Esophagus squamous epithelium (tissue), 4 donors: ENCODE data around the gene CHST12.

Experiments
- POLR2A ChIP-seq, 4 donors: fragments of 450-650 bp; IDR thresholded peaks; one replicate each; pipeline ENCODE4 v1.6.1; 2017; ENCODE audit warnings: antibody characterized with exemption in 4 of 4, mild to moderate bottlenecking in 4 of 4, moderate library complexity in 3 of 4
- TF ChIP-seq, protein P1 (sequence below), 6 experiments: fragments of 450-650 bp in 4 of 6; fragments of 200-600 bp in 2 of 6; sonication (generic) in 2 of 6; IDR thresholded peaks; one replicate each; pipeline ENCODE4 v1.5.1; 2016 to 2019; ENCODE audit warnings: antibody characterized with exemption in 6 of 6, mild to moderate bottlenecking in 4 of 6, moderate library complexity in 4 of 6

DNA sequence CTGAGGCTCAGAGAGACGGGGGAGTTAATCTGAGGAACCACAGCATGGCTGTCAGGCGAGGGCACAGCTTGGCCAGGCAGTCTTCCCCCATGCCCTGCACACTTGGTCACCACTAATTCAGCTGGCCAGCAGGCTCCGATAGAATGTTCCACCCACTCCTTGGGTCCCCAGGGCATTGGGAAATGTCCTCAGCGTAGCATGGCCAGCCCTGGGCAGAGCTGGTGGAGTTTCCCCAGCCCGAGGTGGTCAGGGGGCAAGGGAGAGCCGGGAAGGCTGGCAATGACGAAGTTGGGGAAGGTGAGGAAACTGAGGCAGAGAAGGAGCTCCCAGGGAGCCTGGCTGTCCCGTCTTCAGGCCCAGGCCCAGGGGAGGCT, 84.8 kb downstream of the CHST12 start:
- TF ChIP-seq, protein P1, sequence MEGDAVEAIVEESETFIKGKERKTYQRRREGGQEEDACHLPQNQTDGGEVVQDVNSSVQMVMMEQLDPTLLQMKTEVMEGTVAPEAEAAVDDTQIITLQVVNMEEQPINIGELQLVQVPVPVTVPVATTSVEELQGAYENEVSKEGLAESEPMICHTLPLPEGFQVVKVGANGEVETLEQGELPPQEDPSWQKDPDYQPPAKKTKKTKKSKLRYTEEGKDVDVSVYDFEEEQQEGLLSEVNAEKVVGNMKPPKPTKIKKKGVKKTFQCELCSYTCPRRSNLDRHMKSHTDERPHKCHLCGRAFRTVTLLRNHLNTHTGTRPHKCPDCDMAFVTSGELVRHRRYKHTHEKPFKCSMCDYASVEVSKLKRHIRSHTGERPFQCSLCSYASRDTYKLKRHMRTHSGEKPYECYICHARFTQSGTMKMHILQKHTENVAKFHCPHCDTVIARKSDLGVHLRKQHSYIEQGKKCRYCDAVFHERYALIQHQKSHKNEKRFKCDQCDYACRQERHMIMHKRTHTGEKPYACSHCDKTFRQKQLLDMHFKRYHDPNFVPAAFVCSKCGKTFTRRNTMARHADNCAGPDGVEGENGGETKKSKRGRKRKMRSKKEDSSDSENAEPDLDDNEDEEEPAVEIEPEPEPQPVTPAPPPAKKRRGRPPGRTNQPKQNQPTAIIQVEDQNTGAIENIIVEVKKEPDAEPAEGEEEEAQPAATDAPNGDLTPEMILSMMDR (IDR thresholded peaks at IDR 0.05), result no peak
- no peak for TF ChIP-seq POLR2A (IDR thresholded peaks at IDR 0.05)
